KOPT-K1 (cell line): ENCODE results near the gene C11orf91.
"Not testable (repeated sequence)": the region's sequence is repeated elsewhere in the genome, so short reads cannot be mapped to it uniquely, and the experiment has no call there.

Experiments
- H3K27ac ChIP-seq: fragments of 200-600 bp; sonication (generic); 2 replicates; pipeline ENCODE4 v1.5.1; 2016; ENCODE audit warnings: antibody characterized with exemption, mild to moderate bottlenecking, low read depth, low read length; ENCODE audit not compliant: poor library complexity, severe bottlenecking
- H3K36me3 ChIP-seq: fragments of 200-600 bp; sonication (generic); 2 replicates; pipeline ENCODE4 v1.5.1; 2017; ENCODE audit warnings: antibody characterized with exemption, mild to moderate bottlenecking, low read length, moderate library complexity; ENCODE audit not compliant: insufficient read depth
- H3K9me3 ChIP-seq: fragments of 200-600 bp; sonication (generic); 2 replicates; pipeline ENCODE4 v1.5.1; 2017; ENCODE audit warnings: antibody characterized with exemption, low read length, mild to moderate bottlenecking; ENCODE audit not compliant: insufficient read depth, poor library complexity, severe bottlenecking

Gene C11orf91

GRCh38 chr11:33674035-33674814 lies 26.4 kb downstream of the C11orf91 start:
- H3K36me3 ChIP-seq = no peaks in the 10 kb centered on the region
- no peak overlapping the region for H3K27ac ChIP-seq
- H3K9me3 ChIP-seq = no peaks in the 10 kb centered on the region

- H3K36me3 ChIP-seq = no peaks in the 10 kb centered on the region
- no peaks in the 10 kb centered on the region for H3K9me3 ChIP-seq
Measured at GRCh38 chr11:33672273-33672672, 28.4 kb downstream of the C11orf91 start.

GRCh38 chr11:33670250-33671011 lies 30.2 kb downstream of the C11orf91 start:
- H3K27ac ChIP-seq = no peak overlapping the region

More at GRCh38 chr11:33672273-33672672, 28.4 kb downstream of the C11orf91 start:
- H3K27ac ChIP-seq = no peak overlapping the region

GRCh38 chr11:33669598-33670249 lies 30.9 kb downstream of the C11orf91 start:
- Histone ChIP-seq H3K9me3 (no peaks in the 10 kb centered on the region), H3K36me3 (no peaks in the 10 kb centered on the region), H3K27ac (no peak overlapping the region)

More at GRCh38 chr11:33670250-33671011, 30.2 kb downstream of the C11orf91 start:
- Histone ChIP-seq H3K36me3 (no peaks in the 10 kb centered on the region), H3K9me3 (no peaks in the 10 kb centered on the region)

GRCh38 chr11:33668951-33669596 lies 31.6 kb downstream of the C11orf91 start:
- H3K27ac ChIP-seq = no peak overlapping the region
- no peaks in the 10 kb centered on the region for H3K9me3 ChIP-seq
- no peaks in the 10 kb centered on the region for H3K36me3 ChIP-seq

GRCh38 chr11:33668468-33668825 lies 32.2 kb downstream of the C11orf91 start:
- H3K36me3 ChIP-seq = no peaks in the 10 kb centered on the region
- no peaks in the 10 kb centered on the region for H3K9me3 ChIP-seq
- H3K27ac ChIP-seq = no peak overlapping the region

GRCh38 chr11:33667819-33668467 lies 32.7 kb downstream of the C11orf91 start:
- no peaks in the 10 kb centered on the region for H3K9me3 ChIP-seq

GRCh38 chr11:33665350-33666106 lies 35.1 kb downstream of the C11orf91 start:
- no peaks in the 10 kb centered on the region for H3K36me3 ChIP-seq
- no peaks in the 10 kb centered on the region for H3K9me3 ChIP-seq
- no peak overlapping the region for H3K27ac ChIP-seq

More at GRCh38 chr11:33667819-33668467, 32.7 kb downstream of the C11orf91 start:
- H3K36me3 ChIP-seq = no peaks in the 10 kb centered on the region
- no peak overlapping the region for H3K27ac ChIP-seq

GRCh38 chr11:33664827-33665226 lies 35.8 kb downstream of the C11orf91 start:
- no peaks in the 10 kb centered on the region for H3K36me3 ChIP-seq
- H3K27ac ChIP-seq = no peak overlapping the region
- no peaks in the 10 kb centered on the region for H3K9me3 ChIP-seq

GRCh38 chr11:33664166-33664565 lies 36.5 kb downstream of the C11orf91 start:
- H3K36me3 ChIP-seq = no peaks in the 10 kb centered on the region
- H3K27ac ChIP-seq = no peak overlapping the region
- H3K9me3 ChIP-seq = no peaks in the 10 kb centered on the region

- H3K27ac ChIP-seq = no peak overlapping the region
- H3K9me3 ChIP-seq = no peaks in the 10 kb centered on the region
- no peaks in the 10 kb centered on the region for H3K36me3 ChIP-seq
Measured at GRCh38 chr11:33663121-33663520, 37.5 kb downstream of the C11orf91 start.

- H3K9me3 ChIP-seq, H3K36me3 ChIP-seq, H3K27ac ChIP-seq: not testable (repeated sequence)
Measured at GRCh38 chr11:33661526-33661925, 39.1 kb downstream of the C11orf91 start.

- H3K9me3 ChIP-seq = no peaks in the 10 kb centered on the region
- no peaks in the 10 kb centered on the region for H3K36me3 ChIP-seq
- H3K27ac ChIP-seq = no peak overlapping the region
Measured at GRCh38 chr11:33660962-33661361, 39.7 kb downstream of the C11orf91 start.
